ENCODE data around the gene WDR38.
A peak's percentile ranks its signal among the peaks of the same experiment; 100 is the strongest.

The WDR38 gene

GRCh38 chr9:124859803-124860581 is 6.7 kb downstream of the WDR38 start:
- no peak for DNase-seq

- no peak for DNase-seq
These were observed 7.5 kb downstream of the WDR38 start for GRCh38 chr9:124860582-124861341.

GRCh38 chr9:124861342-124862229 is 8.3 kb downstream of the WDR38 start, which contains the start of the genes ARPC5L and RPL35:
Gene ARPC5L, plus strand, starts transcription at chr9:124862130. Its CDS starts 7,161 bp downstream, at chr9:124869291.
Gene RPL35, minus strand, starts transcription at chr9:124861957. Its CDS starts 45 bp downstream, at chr9:124861912.
- peak; percentile 96 for DNase-seq

GRCh38 chr9:124863371-124863871 is 10.2 kb downstream of the WDR38 start:
- DNase-seq = no peak

GRCh38 chr9:124868511-124869465 is 15.5 kb downstream of the WDR38 start:
- peak; percentile 92 to 93 for DNase-seq

- DNase-seq = peak; percentile 45 to 64
These were observed 16.3 kb downstream of the WDR38 start for GRCh38 chr9:124869466-124869985.

- DNase-seq = peak; percentile 91 to 92
These were observed 16.8 kb downstream of the WDR38 start for GRCh38 chr9:124869986-124870560.

GRCh38 chr9:124870723-124871122 is 17.5 kb downstream of the WDR38 start:
- no peak for DNase-seq

- no peak for DNase-seq
These were observed 17.9 kb downstream of the WDR38 start for GRCh38 chr9:124871156-124871561.

- no peak for DNase-seq
These were observed 20.4 kb downstream of the WDR38 start for GRCh38 chr9:124873664-124874063.

GRCh38 chr9:124875501-124875900 is 22.2 kb downstream of the WDR38 start:
- no peak for DNase-seq

GRCh38 chr9:124877021-124877782 is 23.9 kb downstream of the WDR38 start:
- DNase-seq = no peak

GRCh38 chr9:124878021-124878420 is 24.8 kb downstream of the WDR38 start:
- DNase-seq = no peak

GRCh38 chr9:124878518-124878917 is 25.3 kb downstream of the WDR38 start:
- DNase-seq = no peak

- no peak for DNase-seq
These were observed 26.0 kb downstream of the WDR38 start for GRCh38 chr9:124879226-124879625.

- DNase-seq = no peak
These were observed 27.2 kb downstream of the WDR38 start for GRCh38 chr9:124880501-124880900.

- DNase-seq = no peak
These were observed 28.0 kb downstream of the WDR38 start for GRCh38 chr9:124881138-124881743.

- DNase-seq = no peak
These were observed 29.0 kb downstream of the WDR38 start for GRCh38 chr9:124882231-124882630.

- no peak for DNase-seq
These were observed 31.1 kb downstream of the WDR38 start for GRCh38 chr9:124884376-124884775.

- no peak for DNase-seq
These were observed 32.3 kb downstream of the WDR38 start for GRCh38 chr9:124885551-124885950.
